Hepatocyte (in vitro differentiated cells): ENCODE results near the gene PCNX4.

Experiments
- CTCF ChIP-seq: fragments of 200-600 bp; sonication (generic); IDR thresholded peaks from 2 replicates; pipeline ENCODE4 v1.5.1; 2016; ENCODE audit warnings: antibody characterized with exemption, mild to moderate bottlenecking; ENCODE audit not compliant: poor library complexity
- EZH2 ChIP-seq: fragments of 200-600 bp; sonication (generic); IDR thresholded peaks from 2 replicates; pipeline ENCODE4 v1.6.1; 2016; ENCODE audit warnings: antibody characterized with exemption, mild to moderate bottlenecking, borderline replicate concordance
- EZH2phosphoT487 ChIP-seq: fragments of 200-600 bp; sonication (generic); IDR thresholded peaks from one replicate; pipeline ENCODE4 v1.6.1; 2018; ENCODE audit warnings: antibody characterized with exemption, mild to moderate bottlenecking, low read depth, moderate library complexity; ENCODE audit not compliant: unreplicated experiment, severe bottlenecking

DNA sequence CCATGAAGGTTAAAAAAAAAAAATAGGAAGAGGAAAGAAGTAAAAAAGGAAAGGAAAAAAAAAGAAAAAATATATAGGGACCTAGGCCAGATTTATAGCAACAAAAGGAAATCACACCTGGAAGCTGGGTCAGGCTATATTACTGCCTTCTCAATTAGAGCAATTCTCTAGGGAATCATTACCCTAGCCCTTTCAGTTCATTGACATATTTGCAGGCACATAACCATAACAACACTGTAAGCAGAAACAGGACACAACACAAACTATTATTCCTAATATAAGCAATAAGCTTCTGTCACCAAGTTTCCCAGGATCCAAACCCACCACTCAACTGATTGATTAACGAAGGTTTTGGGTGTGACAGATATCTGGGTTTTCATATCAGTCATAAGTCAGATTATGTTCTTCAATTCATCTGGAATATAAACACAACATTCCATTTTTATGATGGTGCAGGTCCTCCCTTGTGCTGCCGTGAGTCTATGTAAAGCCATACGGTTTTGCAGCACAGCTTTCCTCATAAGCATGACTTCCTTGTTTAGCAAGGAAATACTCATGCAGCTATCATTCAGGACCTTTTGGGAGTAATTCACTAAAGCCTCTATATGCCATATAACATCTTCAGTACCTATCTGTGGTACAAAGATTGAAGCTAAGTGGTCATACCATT, 4.2 kb downstream of the PCNX4 start:
- TF ChIP-seq CTCF (no peak), EZH2 (no peak), EZH2phosphoT487 (no peak)
